ENCODE results near the gene KBTBD13.

The KBTBD13 gene

DNA sequence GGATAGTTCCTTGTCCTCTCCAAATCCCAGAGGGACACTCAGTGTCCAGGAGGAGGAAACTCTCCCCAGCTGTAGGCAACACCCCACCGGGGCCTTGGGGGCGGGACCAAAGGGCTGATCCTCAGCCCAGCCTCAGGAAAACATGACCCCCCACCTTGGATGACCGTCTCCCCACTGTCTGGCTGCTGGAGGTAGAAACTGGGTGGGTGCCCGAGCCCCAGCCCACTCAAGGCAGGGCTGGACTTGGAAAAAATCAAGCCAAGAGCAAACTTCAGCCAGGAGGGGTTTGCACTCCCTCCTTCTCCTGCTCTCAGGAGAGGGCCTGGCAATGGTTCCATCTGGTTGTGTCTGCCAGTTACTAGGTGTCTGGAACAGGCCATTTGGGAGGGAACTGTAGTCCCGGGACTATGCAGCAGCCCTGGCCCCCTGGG lies 5.2 kb upstream of the KBTBD13 start:
- TF ChIP-seq FOXP2 (optimal IDR thresholded peaks at IDR 0.05; ENCODE audit: borderline replicate concordance, extremely low read depth, extremely low read length, insufficient read depth) (no peak), POLR2AphosphoS5 (IDR thresholded peaks at IDR 0.05; ENCODE audit: low read depth, low read length) (no peak), SIN3A (IDR thresholded peaks at IDR 0.05; ENCODE audit: borderline replicate concordance, insufficient read depth, low read length) (no peak), TAF1 (IDR thresholded peaks at IDR 0.05; ENCODE audit: borderline replicate concordance, insufficient read depth, low read length) (no peak)
- TF ChIP-seq, protein P1, sequence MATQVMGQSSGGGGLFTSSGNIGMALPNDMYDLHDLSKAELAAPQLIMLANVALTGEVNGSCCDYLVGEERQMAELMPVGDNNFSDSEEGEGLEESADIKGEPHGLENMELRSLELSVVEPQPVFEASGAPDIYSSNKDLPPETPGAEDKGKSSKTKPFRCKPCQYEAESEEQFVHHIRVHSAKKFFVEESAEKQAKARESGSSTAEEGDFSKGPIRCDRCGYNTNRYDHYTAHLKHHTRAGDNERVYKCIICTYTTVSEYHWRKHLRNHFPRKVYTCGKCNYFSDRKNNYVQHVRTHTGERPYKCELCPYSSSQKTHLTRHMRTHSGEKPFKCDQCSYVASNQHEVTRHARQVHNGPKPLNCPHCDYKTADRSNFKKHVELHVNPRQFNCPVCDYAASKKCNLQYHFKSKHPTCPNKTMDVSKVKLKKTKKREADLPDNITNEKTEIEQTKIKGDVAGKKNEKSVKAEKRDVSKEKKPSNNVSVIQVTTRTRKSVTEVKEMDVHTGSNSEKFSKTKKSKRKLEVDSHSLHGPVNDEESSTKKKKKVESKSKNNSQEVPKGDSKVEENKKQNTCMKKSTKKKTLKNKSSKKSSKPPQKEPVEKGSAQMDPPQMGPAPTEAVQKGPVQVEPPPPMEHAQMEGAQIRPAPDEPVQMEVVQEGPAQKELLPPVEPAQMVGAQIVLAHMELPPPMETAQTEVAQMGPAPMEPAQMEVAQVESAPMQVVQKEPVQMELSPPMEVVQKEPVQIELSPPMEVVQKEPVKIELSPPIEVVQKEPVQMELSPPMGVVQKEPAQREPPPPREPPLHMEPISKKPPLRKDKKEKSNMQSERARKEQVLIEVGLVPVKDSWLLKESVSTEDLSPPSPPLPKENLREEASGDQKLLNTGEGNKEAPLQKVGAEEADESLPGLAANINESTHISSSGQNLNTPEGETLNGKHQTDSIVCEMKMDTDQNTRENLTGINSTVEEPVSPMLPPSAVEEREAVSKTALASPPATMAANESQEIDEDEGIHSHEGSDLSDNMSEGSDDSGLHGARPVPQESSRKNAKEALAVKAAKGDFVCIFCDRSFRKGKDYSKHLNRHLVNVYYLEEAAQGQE (IDR thresholded peaks at IDR 0.05; ENCODE audit: insufficient read depth in 1 of 2, low read depth in 2 of 2, low read length in 2 of 2), result no peak

DNA sequence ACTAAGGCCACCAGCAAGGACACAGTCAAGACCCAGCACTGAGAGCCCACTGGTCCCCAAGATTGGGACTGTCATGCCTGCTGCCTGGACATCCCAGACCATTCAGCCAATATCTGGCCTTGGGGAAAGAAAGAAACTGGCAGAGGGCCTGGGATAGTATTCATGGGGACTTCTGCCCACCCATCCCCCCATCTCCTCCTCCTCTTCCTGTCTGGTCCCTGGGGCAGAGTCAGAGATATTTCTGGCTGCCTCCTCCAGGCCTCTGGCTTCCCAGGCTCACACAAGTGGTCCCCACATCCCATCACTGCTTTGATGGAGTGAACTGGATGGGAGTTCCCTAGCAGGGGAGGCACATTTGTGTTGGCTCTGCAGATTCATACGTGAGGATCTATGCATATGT lies 4.5 kb upstream of the KBTBD13 start:
- TF ChIP-seq TAF1 (IDR thresholded peaks at IDR 0.05; ENCODE audit: borderline replicate concordance, insufficient read depth, low read length) (no peak), POLR2AphosphoS5 (IDR thresholded peaks at IDR 0.05; ENCODE audit: low read depth, low read length) (no peak), SIN3A (IDR thresholded peaks at IDR 0.05; ENCODE audit: borderline replicate concordance, insufficient read depth, low read length) (no peak), FOXP2 (optimal IDR thresholded peaks at IDR 0.05; ENCODE audit: borderline replicate concordance, extremely low read depth, extremely low read length, insufficient read depth) (no peak)
- TF ChIP-seq, protein P1 (IDR thresholded peaks at IDR 0.05; ENCODE audit: insufficient read depth in 1 of 2, low read depth in 2 of 2, low read length in 2 of 2), result no peak

DNA sequence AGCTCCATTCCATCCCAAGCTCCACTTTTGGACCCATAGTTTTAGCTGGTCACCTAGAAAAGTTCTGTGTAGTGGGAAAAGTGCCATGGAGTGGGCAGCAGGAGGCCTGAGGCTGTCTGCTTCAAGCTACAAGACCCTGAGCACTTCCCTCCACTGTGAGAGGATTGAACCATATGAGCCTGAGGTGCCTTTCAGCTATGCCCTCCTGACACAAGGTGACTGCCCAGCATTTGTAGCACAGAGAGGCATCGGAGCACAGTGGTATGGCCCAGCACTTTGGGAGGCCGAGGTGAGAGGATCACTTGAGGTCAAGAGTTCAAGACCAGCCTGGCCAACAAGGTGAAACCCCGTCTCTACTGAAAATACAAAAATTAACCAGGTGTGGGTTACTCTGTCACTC lies 3.9 kb upstream of the KBTBD13 start:
- TF ChIP-seq, protein P1 (IDR thresholded peaks at IDR 0.05; ENCODE audit: insufficient read depth in 1 of 2, low read depth in 2 of 2, low read length in 2 of 2), result no peak
- TF ChIP-seq POLR2AphosphoS5 (IDR thresholded peaks at IDR 0.05; ENCODE audit: low read depth, low read length) (no peak), TAF1 (IDR thresholded peaks at IDR 0.05; ENCODE audit: borderline replicate concordance, insufficient read depth, low read length) (no peak), FOXP2 (optimal IDR thresholded peaks at IDR 0.05; ENCODE audit: borderline replicate concordance, extremely low read depth, extremely low read length, insufficient read depth) (no peak), SIN3A (IDR thresholded peaks at IDR 0.05; ENCODE audit: borderline replicate concordance, insufficient read depth, low read length) (no peak)

DNA sequence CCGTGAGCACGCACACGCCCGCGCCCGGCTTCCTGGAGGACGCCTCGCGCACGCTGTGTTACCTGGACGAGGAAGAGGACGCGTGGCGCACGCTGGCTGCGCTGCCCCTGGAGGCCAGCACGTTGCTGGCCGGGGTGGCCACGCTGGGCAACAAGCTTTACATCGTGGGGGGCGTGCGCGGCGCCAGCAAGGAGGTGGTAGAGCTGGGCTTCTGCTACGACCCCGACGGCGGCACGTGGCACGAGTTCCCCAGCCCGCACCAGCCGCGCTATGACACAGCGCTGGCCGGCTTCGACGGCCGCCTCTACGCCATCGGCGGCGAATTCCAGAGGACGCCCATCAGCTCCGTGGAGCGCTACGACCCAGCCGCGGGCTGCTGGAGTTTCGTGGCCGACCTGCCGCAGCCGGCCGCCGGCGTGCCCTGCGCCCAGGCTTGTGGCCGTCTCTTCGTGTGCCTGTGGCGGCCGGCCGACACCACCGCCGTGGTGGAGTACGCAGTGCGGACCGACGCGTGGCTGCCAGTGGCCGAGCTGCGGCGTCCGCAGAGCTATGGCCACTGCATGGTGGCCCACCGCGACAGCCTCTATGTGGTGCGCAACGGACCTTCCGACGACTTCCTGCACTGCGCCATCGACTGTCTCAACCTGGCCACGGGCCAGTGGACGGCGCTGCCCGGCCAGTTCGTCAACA lies 890 bp downstream of the KBTBD13 start:
- TF ChIP-seq TAF1 (IDR thresholded peaks at IDR 0.05; ENCODE audit: borderline replicate concordance, insufficient read depth, low read length) (no peak), SIN3A (IDR thresholded peaks at IDR 0.05; ENCODE audit: borderline replicate concordance, insufficient read depth, low read length) (no peak), POLR2AphosphoS5 (IDR thresholded peaks at IDR 0.05; ENCODE audit: low read depth, low read length) (no peak), FOXP2 (optimal IDR thresholded peaks at IDR 0.05; ENCODE audit: borderline replicate concordance, extremely low read depth, extremely low read length, insufficient read depth) (no peak)
- TF ChIP-seq, protein P1 (IDR thresholded peaks at IDR 0.05; ENCODE audit: insufficient read depth in 1 of 2, low read depth in 2 of 2, low read length in 2 of 2), result no peak

All from PFSK-1 (cell line).